IMR-90 (cell line): Measurements from ENCODE around the gene GH1. TPM values are rescaled to one million over a fixed set of nuclear protein-coding genes. Genes with fewer than 3 reads are reported as not detected.

Experiments
- ATAC-seq: fragments of 200-7000 bp; cut with Tn5 transposase; 2 replicates; pipeline ENCODE4 v1.9.1; 2020; ENCODE audit warnings: low read depth, mild to moderate bottlenecking, moderate library complexity
- BruUV-seq: library from RNA; stranded (reverse); fragments of 400-500 nt; replicated peaks from 2 replicates; lab custom pipeline; 2021; lab: Mats Ljungman, UMichigan
- CTCF ChIA-PET: fragments of 300-600 bp; formaldehyde crosslinking; extraction: SDS; loops from one replicate; lab custom pipeline; 2021; ENCODE audit warnings: antibody characterized with exemption; lab: Yijun Ruan, JAX
- POLR2A ChIA-PET: fragments of 300-600 bp; sonication (Branson Sonifier 250); formaldehyde crosslinking; loops from one replicate; lab custom pipeline; 2022; ENCODE audit warnings: antibody characterized with exemption; ENCODE audit not compliant: unreplicated experiment; lab: Charles Lee
- DNase-seq: peaks from one replicate; pipeline ENCODE4 v3.0.0; 2013
- H2AFZ ChIP-seq: replicated peaks from 2 replicates; pipeline ENCODE3; 2013; ENCODE audit warnings: low read length, mild to moderate bottlenecking; ENCODE audit not compliant: poor library complexity
- H2AK5ac ChIP-seq: 2 replicates; pipeline ENCODE4 v1.6.1; 2013; ENCODE audit warnings: low read depth, low read length, inconsistent platforms
- H2AK9ac ChIP-seq: replicated peaks from 2 replicates; pipeline ENCODE3; 2013; ENCODE audit warnings: mild to moderate bottlenecking, low read depth, low read length, moderate library complexity; ENCODE audit not compliant: poor library complexity
- H2BK120ac ChIP-seq: 2 replicates; pipeline ENCODE4 v1.6.1; 2013; ENCODE audit warnings: low read depth, low read length, inconsistent platforms
- H2BK15ac ChIP-seq: 3 replicates; pipeline ENCODE4 v1.6.1; 2013; ENCODE audit warnings: low read depth, low read length, inconsistent platforms
- H2BK20ac ChIP-seq: 2 replicates; pipeline ENCODE4 v1.6.1; 2013; ENCODE audit warnings: low read depth, mild to moderate bottlenecking, inconsistent platforms, low read length, moderate library complexity
- H2BK5ac ChIP-seq: 2 replicates; pipeline ENCODE4 v1.6.1; 2013; ENCODE audit warnings: mild to moderate bottlenecking, low read depth, low read length, inconsistent platforms; ENCODE audit not compliant: poor library complexity, severe bottlenecking
- H3K14ac ChIP-seq: replicated peaks from 2 replicates; pipeline ENCODE4 v1.6.1; 2013; ENCODE audit warnings: low read depth, low read length, inconsistent platforms
- H3K18ac ChIP-seq: 2 replicates; pipeline ENCODE4 v1.6.1; 2013; ENCODE audit warnings: low read depth, low read length, control low read depth
- H3K23ac ChIP-seq: 2 replicates; pipeline ENCODE4 v1.6.1; 2013; ENCODE audit warnings: low read depth, low read length, inconsistent platforms
- H3K27ac ChIP-seq: 2 replicates; pipeline ENCODE4 v1.5.1; 2013; ENCODE audit warnings: mild to moderate bottlenecking, control low read depth, low read length; ENCODE audit not compliant: insufficient read depth
- H3K27me3 ChIP-seq: 2 replicates; pipeline ENCODE4 v1.6.1; 2013; ENCODE audit warnings: low read length; ENCODE audit not compliant: control insufficient read depth, insufficient read depth
- H3K36me3 ChIP-seq: 2 replicates; pipeline ENCODE4 v1.6.1; 2013; ENCODE audit warnings: low read length, mixed read lengths; ENCODE audit not compliant: control insufficient read depth, insufficient read depth
- H3K4ac ChIP-seq: 2 replicates; pipeline ENCODE4 v1.6.1; 2013; ENCODE audit warnings: low read depth, low read length, inconsistent platforms
- H3K4me1 ChIP-seq: 2 replicates; pipeline ENCODE4 v1.6.1; 2013; ENCODE audit warnings: low read length, mixed read lengths; ENCODE audit not compliant: control insufficient read depth, insufficient read depth
- H3K4me2 ChIP-seq: 2 replicates; pipeline ENCODE4 v1.6.1; 2013; ENCODE audit warnings: low read depth, mild to moderate bottlenecking, control low read depth, low read length, moderate library complexity
- H3K4me3 ChIP-seq: 2 replicates; pipeline ENCODE4 v1.5.1; 2013; ENCODE audit warnings: low read depth, mild to moderate bottlenecking, control low read depth, low read length, moderate library complexity; ENCODE audit not compliant: insufficient read depth
- H3K56ac ChIP-seq: 2 replicates; pipeline ENCODE4 v1.6.1; 2013; ENCODE audit warnings: low read length, inconsistent platforms; ENCODE audit not compliant: insufficient read depth; ENCODE audit errors: extremely low read depth
- H3K79me1 ChIP-seq, 2 experiments: 2 replicates each; pipeline ENCODE4 v1.6.1; 2013; ENCODE audit warnings: low read length in 2 of 2, inconsistent platforms in 1 of 2, low read depth in 1 of 2
- H3K9ac ChIP-seq: 2 replicates; pipeline ENCODE4 v1.6.1; 2013; ENCODE audit warnings: low read depth, low read length, control low read depth
- H3K9me1 ChIP-seq: 2 replicates; pipeline ENCODE4 v1.6.1; 2013; ENCODE audit warnings: low read length, inconsistent platforms; ENCODE audit not compliant: insufficient read depth
- H3K9me3 ChIP-seq: 2 replicates; pipeline ENCODE4 v1.6.1; 2013; ENCODE audit warnings: low read length; ENCODE audit not compliant: control insufficient read depth, insufficient read depth
- H4K20me1 ChIP-seq: 2 replicates; pipeline ENCODE4 v1.6.1; 2013; ENCODE audit warnings: low read length, inconsistent platforms; ENCODE audit not compliant: insufficient read depth
- H4K5ac ChIP-seq: 2 replicates; pipeline ENCODE4 v1.6.1; 2013; ENCODE audit warnings: mild to moderate bottlenecking, low read depth, low read length, control low read depth
- H4K8ac ChIP-seq, 2 experiments: 2 replicates each; pipeline ENCODE4 v1.6.1; 2013; ENCODE audit warnings: low read depth in 2 of 2, low read length in 2 of 2, control low read depth in 1 of 2, inconsistent platforms in 1 of 2
- H4K91ac ChIP-seq: 2 replicates; pipeline ENCODE4 v1.6.1; 2013; ENCODE audit warnings: low read depth, low read length, inconsistent platforms; ENCODE audit not compliant: insufficient read depth
- BHLHE40 ChIP-seq: fragments of 150-350 bp; IDR thresholded peaks from 2 replicates; pipeline ENCODE4 v1.6.1; 2016; ENCODE audit warnings: mild to moderate bottlenecking, low read depth, low read length
- CEBPB ChIP-seq: IDR thresholded peaks from 2 replicates; pipeline ENCODE4 v1.6.1; 2012; ENCODE audit warnings: low read depth, low read length, improper control_type of control experiment
- CHD1 ChIP-seq: IDR thresholded peaks from 2 replicates; pipeline ENCODE4 v1.6.1; 2012; ENCODE audit warnings: low read depth, low read length, improper control_type of control experiment
- FOS ChIP-seq: fragments of 150-350 bp; IDR thresholded peaks from 2 replicates; pipeline ENCODE4 v1.6.1; 2016; ENCODE audit warnings: low read depth, low read length
- MAFK ChIP-seq: IDR thresholded peaks from 2 replicates; pipeline ENCODE4 v1.6.1; 2012; ENCODE audit warnings: low read depth, low read length, improper control_type of control experiment
- MAZ ChIP-seq: IDR thresholded peaks from 2 replicates; pipeline ENCODE4 v1.6.1; 2012; ENCODE audit warnings: low read depth, mild to moderate bottlenecking, low read length, improper control_type of control experiment, moderate library complexity, borderline replicate concordance
- MXI1 ChIP-seq: IDR thresholded peaks from 2 replicates; pipeline ENCODE4 v1.6.1; 2012; ENCODE audit warnings: low read depth, mild to moderate bottlenecking, low read length, moderate library complexity, borderline replicate concordance
- NFE2L2 ChIP-seq: fragments of 150-350 bp; IDR thresholded peaks from 2 replicates; pipeline ENCODE4 v1.6.1; 2016; ENCODE audit warnings: low read depth, mild to moderate bottlenecking, low read length
- POLR2A ChIP-seq: IDR thresholded peaks from 2 replicates; pipeline ENCODE4 v1.6.1; 2012; ENCODE audit warnings: mild to moderate bottlenecking, low read depth, low read length
- RAD21 ChIP-seq: IDR thresholded peaks from 2 replicates; pipeline ENCODE4 v1.6.1; 2012; ENCODE audit warnings: low read length, improper control_type of control experiment
- RCOR1 ChIP-seq: IDR thresholded peaks from 2 replicates; pipeline ENCODE4 v1.6.1; 2012; ENCODE audit warnings: mild to moderate bottlenecking, low read length, improper control_type of control experiment; ENCODE audit not compliant: insufficient replicate concordance
- RFX5 ChIP-seq: IDR thresholded peaks from 2 replicates; pipeline ENCODE4 v1.8.0; 2012; ENCODE audit warnings: low read depth, mild to moderate bottlenecking, low read length, moderate library complexity
- SMC3 ChIP-seq: fragments of 150-350 bp; IDR thresholded peaks from 2 replicates; pipeline ENCODE4 v1.6.1; 2016; ENCODE audit warnings: low read depth, mild to moderate bottlenecking, antibody characterized with exemption, low read length, moderate library complexity
- WGBS, 2 experiments: methylation state at CpG; one replicate each; pipeline versions ENCODE4 v1.1.5 to v1.1.7; 2013; ENCODE audit warnings: missing lambda C conversion rate in 2 of 2; ENCODE audit not compliant: insufficient read length in 1 of 2; ENCODE audit errors: extremely low coverage in 2 of 2; 5-methylcytosine and 5-hydroxymethylcytosine counted together
- dilution Hi-C: fragments of 300-500 bp; cut with HindIII; formaldehyde crosslinking; loops from one replicate; pipeline ENCODE4 v1.14.3; 2018; ENCODE audit warnings: low sequenced_read_pairs; ENCODE audit not compliant: unreplicated experiment
- in situ Hi-C: fragments of 300-500 bp; cut with MboI; formaldehyde crosslinking; loops from 3 replicates; pipeline ENCODE4 v1.14.3; 2019; ENCODE audit warnings: low sequenced_read_pairs, inconsistent platforms, mixed read lengths
- intact Hi-C: fragments of 100-400 bp; cut with micrococcal nuclease; formaldehyde crosslinking; loops from 2 replicates; pipeline ENCODE4 v1.10.0; 2022
- polyA plus RNA-seq, 3 experiments: library from polyadenylated mRNA; depleted of rRNA; stranded (reverse); fragments of >200 nt; gene quantifications; 2 replicates each; pipeline ENCODE4 v1.2.3, GENCODE V29; 2012; ENCODE audit warnings: low replicate concordance in 1 of 3
- total RNA-seq: library from RNA; depleted of rRNA; stranded (reverse); fragments of >200 nt; gene quantifications from 2 replicates; pipeline ENCODE4 v1.2.3, GENCODE V29; 2012
- TF ChIP-seq, protein P1 (sequence below): fragments of 150-350 bp; IDR thresholded peaks from 2 replicates; pipeline ENCODE4 v1.6.1; 2017; ENCODE audit warnings: mild to moderate bottlenecking, antibody characterized with exemption, low read length, low read depth
- TF ChIP-seq, protein P2 (sequence below): conservative IDR thresholded peaks from 2 replicates; pipeline ENCODE4 v1.5.1; 2012; ENCODE audit warnings: mild to moderate bottlenecking, low read depth, low read length, improper control_type of control experiment
- TF ChIP-seq, protein P3 (sequence below): fragments of 150-350 bp; IDR thresholded peaks from 2 replicates; pipeline ENCODE4 v1.6.1; 2016; ENCODE audit warnings: low read depth, mild to moderate bottlenecking, low read length, moderate library complexity, borderline replicate concordance

Gene GH1
- total and polyA plus RNA-seq, 2 of the 4 experiments (the other 2 are of a cell fraction): not detected

DNA sequence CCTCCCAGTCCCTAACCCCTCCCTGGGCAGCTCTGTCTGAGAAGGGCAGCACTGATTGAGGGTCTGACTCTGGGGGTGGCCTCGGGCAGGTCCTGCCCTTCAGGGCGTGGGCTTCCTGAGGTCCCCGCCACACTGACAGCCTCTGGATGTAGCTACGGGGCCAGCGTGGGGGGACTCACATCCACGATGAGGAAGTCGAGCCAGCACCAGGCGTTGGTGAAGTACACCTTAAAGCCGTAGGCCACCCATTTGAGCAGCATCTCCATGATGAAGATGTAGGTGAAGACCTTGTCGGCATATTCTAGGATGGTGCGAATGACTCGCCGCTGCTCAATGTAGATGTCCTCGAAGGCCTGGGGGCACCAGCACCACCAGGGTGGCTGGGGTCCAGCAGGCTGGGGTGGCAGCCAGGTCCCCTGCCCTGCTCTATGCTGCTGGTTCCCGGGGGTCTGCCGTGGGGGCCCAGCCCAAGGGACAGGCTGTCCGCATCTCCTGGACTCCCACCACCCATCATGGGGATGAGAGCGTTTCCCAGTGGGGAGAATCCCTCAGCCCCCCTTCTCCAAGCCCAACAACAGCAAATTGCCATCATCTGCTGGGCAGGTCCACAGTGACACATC lies 29.2 kb upstream of the GH1 start:
- intact Hi-C loops (no loop called here), in situ Hi-C loops (no loop called here), dilution Hi-C loops (no loop called here)
- WGBS, 2 experiments: 85% methylated on average over 11 of the region's 18 CpGs; no CpG with 5 or more reads in 1 of the 2 experiments
- ChIA-PET CTCF (interaction anchor here (2.2 kb wide), 1 partner anchor 9 kb away, joined by 7 read pairs; no protein-coding TSS in a partner anchor), POLR2A (no interaction called here)
- Histone ChIP-seq H4K91ac (no peak overlapping the region), H2BK20ac (no peak overlapping the region), H4K8ac (no peak overlapping the region), H4K20me1 (no peaks in the 10 kb centered on the region), H3K9me1 (no peaks in the 10 kb centered on the region), H3K4me1 (no peaks in the 10 kb centered on the region), H2AFZ (no peak overlapping the region), H2AK9ac (peak overlapping the region; percentile 19), H2BK15ac (no peak overlapping the region), H2BK120ac (no peak overlapping the region), H3K18ac (no peak overlapping the region), H3K23ac (no peak overlapping the region), H3K9me3 (no peaks in the 10 kb centered on the region), H3K4me3 (no peak overlapping the region), H3K36me3 (no peaks in the 10 kb centered on the region), H3K79me1 (no peaks in the 10 kb centered on the region), H4K5ac (no peak overlapping the region), H3K27ac (no peak overlapping the region), H3K9ac (no peak overlapping the region), H3K56ac (no peak overlapping the region), H3K4ac (no peak overlapping the region), H3K4me2 (no peak overlapping the region), H3K27me3 (peaks cover 22% of the 10 kb centered on the region), H3K14ac (no peak overlapping the region), H2BK5ac (no peak overlapping the region), H2AK5ac (no peak overlapping the region)
- TF ChIP-seq SMC3: no peak
- no peak for TF ChIP-seq CEBPB
- no peak for TF ChIP-seq NFE2L2
- TF ChIP-seq, protein P1, sequence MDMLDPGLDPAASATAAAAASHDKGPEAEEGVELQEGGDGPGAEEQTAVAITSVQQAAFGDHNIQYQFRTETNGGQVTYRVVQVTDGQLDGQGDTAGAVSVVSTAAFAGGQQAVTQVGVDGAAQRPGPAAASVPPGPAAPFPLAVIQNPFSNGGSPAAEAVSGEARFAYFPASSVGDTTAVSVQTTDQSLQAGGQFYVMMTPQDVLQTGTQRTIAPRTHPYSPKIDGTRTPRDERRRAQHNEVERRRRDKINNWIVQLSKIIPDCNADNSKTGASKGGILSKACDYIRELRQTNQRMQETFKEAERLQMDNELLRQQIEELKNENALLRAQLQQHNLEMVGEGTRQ: no peak
- TF ChIP-seq, protein P2, sequence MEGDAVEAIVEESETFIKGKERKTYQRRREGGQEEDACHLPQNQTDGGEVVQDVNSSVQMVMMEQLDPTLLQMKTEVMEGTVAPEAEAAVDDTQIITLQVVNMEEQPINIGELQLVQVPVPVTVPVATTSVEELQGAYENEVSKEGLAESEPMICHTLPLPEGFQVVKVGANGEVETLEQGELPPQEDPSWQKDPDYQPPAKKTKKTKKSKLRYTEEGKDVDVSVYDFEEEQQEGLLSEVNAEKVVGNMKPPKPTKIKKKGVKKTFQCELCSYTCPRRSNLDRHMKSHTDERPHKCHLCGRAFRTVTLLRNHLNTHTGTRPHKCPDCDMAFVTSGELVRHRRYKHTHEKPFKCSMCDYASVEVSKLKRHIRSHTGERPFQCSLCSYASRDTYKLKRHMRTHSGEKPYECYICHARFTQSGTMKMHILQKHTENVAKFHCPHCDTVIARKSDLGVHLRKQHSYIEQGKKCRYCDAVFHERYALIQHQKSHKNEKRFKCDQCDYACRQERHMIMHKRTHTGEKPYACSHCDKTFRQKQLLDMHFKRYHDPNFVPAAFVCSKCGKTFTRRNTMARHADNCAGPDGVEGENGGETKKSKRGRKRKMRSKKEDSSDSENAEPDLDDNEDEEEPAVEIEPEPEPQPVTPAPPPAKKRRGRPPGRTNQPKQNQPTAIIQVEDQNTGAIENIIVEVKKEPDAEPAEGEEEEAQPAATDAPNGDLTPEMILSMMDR: no peak
- TF ChIP-seq BHLHE40: no peak
- TF ChIP-seq CHD1: no peak
- no peak for TF ChIP-seq MXI1
- TF ChIP-seq MAZ: no peak
- no peak for TF ChIP-seq MAFK
- no peak for TF ChIP-seq RAD21
- TF ChIP-seq FOS: no peak
- TF ChIP-seq POLR2A: no peak
- TF ChIP-seq, protein P3, sequence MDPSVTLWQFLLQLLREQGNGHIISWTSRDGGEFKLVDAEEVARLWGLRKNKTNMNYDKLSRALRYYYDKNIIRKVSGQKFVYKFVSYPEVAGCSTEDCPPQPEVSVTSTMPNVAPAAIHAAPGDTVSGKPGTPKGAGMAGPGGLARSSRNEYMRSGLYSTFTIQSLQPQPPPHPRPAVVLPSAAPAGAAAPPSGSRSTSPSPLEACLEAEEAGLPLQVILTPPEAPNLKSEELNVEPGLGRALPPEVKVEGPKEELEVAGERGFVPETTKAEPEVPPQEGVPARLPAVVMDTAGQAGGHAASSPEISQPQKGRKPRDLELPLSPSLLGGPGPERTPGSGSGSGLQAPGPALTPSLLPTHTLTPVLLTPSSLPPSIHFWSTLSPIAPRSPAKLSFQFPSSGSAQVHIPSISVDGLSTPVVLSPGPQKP: no peak
- no peak for TF ChIP-seq RFX5
- no peak for TF ChIP-seq RCOR1
- DNase-seq (no peak), ATAC-seq (no peak)
- no TSS peak for BruUV-seq
